Fibroblast of skin of left quadriceps (primary cell): ENCODE results near the gene ARHGAP26.

Experiments
- DNase-seq, 2 experiments: peaks; one replicate each; pipeline ENCODE4 v3.0.0-alpha.2; 2013; ENCODE audit warnings: low read depth in 2 of 2

ARHGAP26 gene

GRCh38 chr5:143219696-143220095, 449.5 kb downstream of the ARHGAP26 start:
- no peak for DNase-seq

GRCh38 chr5:143220748-143221251, 450.6 kb downstream of the ARHGAP26 start:
- no peak for DNase-seq

GRCh38 chr5:143222287-143223231, 452.4 kb downstream of the ARHGAP26 start:
- DNase-seq, result no peak

GRCh38 chr5:143224672-143225071, 454.5 kb downstream of the ARHGAP26 start:
- DNase-seq, result no peak

- no peak for DNase-seq
Measured at GRCh38 chr5:143225511-143225910, 455.3 kb downstream of the ARHGAP26 start.

GRCh38 chr5:143226361-143226760, 456.2 kb downstream of the ARHGAP26 start:
- no peak for DNase-seq

- no peak for DNase-seq
Measured at GRCh38 chr5:143226872-143227271, 456.7 kb downstream of the ARHGAP26 start.

GRCh38 chr5:143227301-143227700, 457.1 kb downstream of the ARHGAP26 start:
- DNase-seq, result no peak

GRCh38 chr5:143228597-143229293, 458.6 kb downstream of the ARHGAP26 start:
- no peak for DNase-seq

- DNase-seq, result no peak
Measured at GRCh38 chr5:143229426-143229895, 459.3 kb downstream of the ARHGAP26 start.

- DNase-seq, result peak; percentile 75 to 77
Measured at GRCh38 chr5:143229896-143230675, 459.9 kb downstream of the ARHGAP26 start.

- no peak for DNase-seq
Measured at GRCh38 chr5:143230676-143230996, 460.5 kb downstream of the ARHGAP26 start.

GRCh38 chr5:143231416-143231815, 461.2 kb downstream of the ARHGAP26 start:
- no peak for DNase-seq

- DNase-seq, result no peak
Measured at GRCh38 chr5:143231973-143232812, 462.0 kb downstream of the ARHGAP26 start.

GRCh38 chr5:143233031-143233430, 462.9 kb downstream of the ARHGAP26 start:
- DNase-seq, result peak; percentile 77 to 78

GRCh38 chr5:143234162-143234842, 464.1 kb downstream of the ARHGAP26 start:
- DNase-seq, result no peak

- peak; percentile 67 to 70 for DNase-seq
Measured at GRCh38 chr5:143235423-143235822, 465.2 kb downstream of the ARHGAP26 start.

GRCh38 chr5:143236682-143237081, 466.5 kb downstream of the ARHGAP26 start:
- no peak for DNase-seq

- DNase-seq, result no peak
Measured at GRCh38 chr5:143237664-143238063, 467.5 kb downstream of the ARHGAP26 start.

- no peak for DNase-seq
Measured at GRCh38 chr5:143238620-143239019, 468.4 kb downstream of the ARHGAP26 start.
